Transverse colon (tissue), 4 donors: ENCODE data around the gene PDZD8.

ENCODE experiments used
- CTCF ChIP-seq, 5 experiments: fragments of 200-600 bp in 3 of 5; fragments of 450-650 bp in 2 of 5; sonication (generic) in 3 of 5; IDR thresholded peaks; 1 replicate in 2 of 5; 2 replicates in 3 of 5; pipeline ENCODE4 v1.5.1; 2016 to 2017; ENCODE audit warnings: antibody characterized with exemption in 5 of 5, inconsistent platforms in 3 of 5, mild to moderate bottlenecking in 2 of 5, moderate library complexity in 1 of 5
- EP300 ChIP-seq: sonication (generic); formaldehyde crosslinking; IDR thresholded peaks from one replicate; pipeline ENCODE4 v1.6.1; 2017; ENCODE audit warnings: antibody characterized with exemption, low read depth
- POLR2A ChIP-seq: fragments of 450-650 bp; IDR thresholded peaks from one replicate; pipeline ENCODE4 v1.6.1; 2016; ENCODE audit warnings: antibody characterized with exemption, mild to moderate bottlenecking, moderate library complexity
- POLR2AphosphoS5 ChIP-seq, 3 donors: sonication (generic); formaldehyde crosslinking; IDR thresholded peaks; one replicate each; pipeline ENCODE4 v1.6.1; 2016; ENCODE audit warnings: antibody characterized with exemption in 3 of 3

- TF ChIP-seq POLR2A = no peak
- TF ChIP-seq CTCF (IDR thresholded peaks at IDR 0.05) = no peak
- TF ChIP-seq POLR2AphosphoS5 (IDR thresholded peaks at IDR 0.05) = no peak
- TF ChIP-seq EP300 = no peak
Observed at GRCh38 chr10:117259279-117259678, 116.0 kb downstream of the PDZD8 start.
